HepG2 (cell line): ENCODE measurements around the gene ZNRF3. TPM values are rescaled to one million over a fixed set of nuclear protein-coding genes. Genes with fewer than 3 reads are reported as not detected.

Experiments used
- AGO2 ChIP-seq: fragments of 200-400 bp; formaldehyde crosslinking; optimal IDR thresholded peaks from 2 replicates; pipeline ENCODE3; 2017; ENCODE audit warnings: mild to moderate bottlenecking, low read depth, low read length, moderate library complexity
- BCL6 ChIP-seq: IDR thresholded peaks from 2 replicates; pipeline ENCODE4 v1.6.1; 2016; ENCODE audit warnings: missing genetic modification reagents, missing compliant biosample characterization
- CEBPG ChIP-seq: IDR thresholded peaks from 2 replicates; pipeline ENCODE4 v1.6.1; 2016
- CENPX ChIP-seq: sonication (generic); formaldehyde crosslinking; IDR thresholded peaks from 2 replicates; pipeline ENCODE4 v1.9.0; 2021; ENCODE audit warnings: mild to moderate bottlenecking, missing genetic modification reagents, moderate library complexity
- EP300 ChIP-seq, 3 experiments: sonication (generic) in 1 of 3; formaldehyde crosslinking in 1 of 3; IDR thresholded peaks; 2 replicates each; pipeline versions ENCODE4 v1.5.1 to v1.6.1; 2011 to 2020; ENCODE audit warnings: low read depth in 2 of 3, low read length in 2 of 3, borderline replicate concordance in 1 of 3, improper control_type of control experiment in 1 of 3, mild to moderate bottlenecking in 1 of 3, missing genetic modification reagents in 1 of 3, moderate library complexity in 1 of 3
- FOXO1 ChIP-seq: sonication (generic); formaldehyde crosslinking; IDR thresholded peaks from 2 replicates; pipeline ENCODE4 v1.4.0; 2020; ENCODE audit warnings: missing genetic modification reagents
- HHEX ChIP-seq: IDR thresholded peaks from 2 replicates; pipeline ENCODE4 v1.6.1; 2016; ENCODE audit warnings: control low read depth
- KAT2B ChIP-seq: fragments of 150-350 bp; IDR thresholded peaks from 2 replicates; pipeline ENCODE4 v1.6.1; 2014; ENCODE audit warnings: low read depth, low read length, borderline replicate concordance
- KDM5A ChIP-seq: fragments of 200-600 bp; sonication (generic); IDR thresholded peaks from 2 replicates; pipeline ENCODE4 v1.7.0; 2018; ENCODE audit warnings: antibody characterized with exemption, mild to moderate bottlenecking, low read length, borderline replicate concordance
- KLF15 ChIP-seq: sonication (generic); formaldehyde crosslinking; IDR thresholded peaks from 2 replicates; pipeline ENCODE4 v1.8.1; 2023; ENCODE audit warnings: borderline replicate concordance, mild to moderate bottlenecking, inconsistent platforms, missing genetic modification reagents, mixed read lengths
- NFYB ChIP-seq: sonication (generic); formaldehyde crosslinking; IDR thresholded peaks from 2 replicates; pipeline ENCODE4 v1.4.0; 2020; ENCODE audit warnings: missing genetic modification reagents
- NFYC ChIP-seq: IDR thresholded peaks from 2 replicates; pipeline ENCODE4 v1.6.1; 2016; ENCODE audit warnings: missing genetic modification reagents, missing compliant biosample characterization
- RBM22 ChIP-seq: fragments of 200-400 bp; formaldehyde crosslinking; optimal IDR thresholded peaks from 2 replicates; pipeline ENCODE3; 2017; ENCODE audit warnings: mild to moderate bottlenecking, low read length, moderate library complexity
- SRSF1 ChIP-seq: fragments of 200-400 bp; formaldehyde crosslinking; optimal IDR thresholded peaks from 2 replicates; pipeline ENCODE3; 2017; ENCODE audit warnings: mild to moderate bottlenecking, low read depth, low read length, moderate library complexity
- TCF7L2 ChIP-seq: IDR thresholded peaks from 2 replicates; pipeline ENCODE4 v1.6.1; 2011; ENCODE audit warnings: mild to moderate bottlenecking, low read depth, low read length, moderate library complexity
- ZNF142 ChIP-seq: sonication (generic); formaldehyde crosslinking; IDR thresholded peaks from 2 replicates; pipeline ENCODE4 v1.4.0; 2020; ENCODE audit warnings: missing genetic modification reagents
- ZNF263 ChIP-seq: sonication (generic); formaldehyde crosslinking; IDR thresholded peaks from 2 replicates; pipeline ENCODE4 v1.4.0; 2020; ENCODE audit warnings: missing genetic modification reagents
- ZNF276 ChIP-seq: sonication (generic); formaldehyde crosslinking; IDR thresholded peaks from 2 replicates; pipeline ENCODE4 v1.4.0; 2020; ENCODE audit warnings: mild to moderate bottlenecking, low read depth, missing genetic modification reagents
- ZNF362 ChIP-seq: sonication (generic); formaldehyde crosslinking; IDR thresholded peaks from 2 replicates; pipeline ENCODE4 v1.4.0; 2020; ENCODE audit warnings: missing genetic modification reagents, mild to moderate bottlenecking, borderline replicate concordance
- ZNF597 ChIP-seq: sonication (generic); formaldehyde crosslinking; IDR thresholded peaks from 2 replicates; pipeline ENCODE4 v1.5.0; 2020; ENCODE audit warnings: missing genetic modification reagents
- ZNF772 ChIP-seq: sonication (generic); formaldehyde crosslinking; IDR thresholded peaks from 2 replicates; pipeline ENCODE4 v1.5.0; 2020; ENCODE audit warnings: mild to moderate bottlenecking, missing genetic modification reagents
- ZNF792 ChIP-seq: IDR thresholded peaks from 2 replicates; pipeline ENCODE4 v1.6.1; 2016
- polyA plus RNA-seq, 8 experiments: library from polyadenylated mRNA; depleted of rRNA in 3 of 8; stranded (reverse) in 7 of 8; unstranded in 1 of 8; fragments of >200 nt; fragmentation: Illumina TruSeq in 4 of 8; extraction: Trizol in 4 of 8; gene quantifications; 2 replicates each; pipeline versions ENCODE4 v1.2.1 to v1.2.3, GENCODE V29; 2011 to 2016; ENCODE audit warnings: low read depth in 4 of 8, missing spikeins in 1 of 8, mixed read lengths in 1 of 8; ENCODE audit not compliant: insufficient read depth in 1 of 8
- total RNA-seq, 5 experiments: library from RNA; depleted of rRNA; stranded (reverse); fragments of >200 nt; fragmentation: Illumina TruSeq; extraction: Trizol; gene quantifications; 2 replicates each; pipeline ENCODE4 v1.2.3, GENCODE V29; 2016; ENCODE audit warnings: low read depth in 1 of 5

Gene ZNRF3
- total and polyA plus RNA-seq, 2 of the 13 experiments (the other 11 are each of a cell fraction or from before 2014, with no cell fraction given), result 20.3 to 36.7 TPM

- TF ChIP-seq FOXO1 (CRISPR knock-in tag) (no peak), ZNF362 (CRISPR knock-in tag) (no peak), ZNF276 (CRISPR knock-in tag) (no peak), ZNF597 (CRISPR knock-in tag) (no peak), HHEX (CRISPR knock-in tag) (no peak), NFYC (no peak), ZNF772 (CRISPR knock-in tag) (no peak), SRSF1 (no peak), AGO2 (peak; percentile 9), ZNF142 (no peak), RBM22 (peak; percentile 38), TCF7L2 (no peak), KDM5A (no peak), EP300 (IDR thresholded peaks at IDR 0.05; ENCODE audit: low read depth in 2 of 2, low read length in 2 of 2) (peak in 1 of 2 experiments; percentile 36; a peak in 1 of 4 replicates), EP300 (CRISPR knock-in tag; IDR thresholded peaks at IDR 0.05; ENCODE audit: borderline replicate concordance) (no peak), KLF15 (no peak), KAT2B (no peak), BCL6 (0 out of 2 replicates have a peak, but pooled peaks have one; percentile 13), ZNF792 (CRISPR knock-in tag) (no peak), CEBPG (no peak), NFYB (CRISPR knock-in tag) (no peak), CENPX (CRISPR knock-in tag) (no peak), ZNF263 (CRISPR knock-in tag) (no peak)
These were observed 154.1 kb downstream of the ZNRF3 start (continued) for GRCh38 chr22:29037340-29037932.
